Stimulated activated CD4-positive, alpha-beta T cell treated with anti-CD3 and anti-CD28 coated beads, Interleukin-1b, Interleukin-23, amount 100 ng/mL, for 24 hours (primary cell): Measurements from ENCODE around the gene SLC11A1.

ENCODE experiments used
- DNase-seq, 4 experiments: peaks; one replicate each; pipeline ENCODE4 v3.0.0-alpha.2; 2020; ENCODE audit warnings: low read depth in 4 of 4, low spot score in 1 of 4

SLC11A1 gene

DNA sequence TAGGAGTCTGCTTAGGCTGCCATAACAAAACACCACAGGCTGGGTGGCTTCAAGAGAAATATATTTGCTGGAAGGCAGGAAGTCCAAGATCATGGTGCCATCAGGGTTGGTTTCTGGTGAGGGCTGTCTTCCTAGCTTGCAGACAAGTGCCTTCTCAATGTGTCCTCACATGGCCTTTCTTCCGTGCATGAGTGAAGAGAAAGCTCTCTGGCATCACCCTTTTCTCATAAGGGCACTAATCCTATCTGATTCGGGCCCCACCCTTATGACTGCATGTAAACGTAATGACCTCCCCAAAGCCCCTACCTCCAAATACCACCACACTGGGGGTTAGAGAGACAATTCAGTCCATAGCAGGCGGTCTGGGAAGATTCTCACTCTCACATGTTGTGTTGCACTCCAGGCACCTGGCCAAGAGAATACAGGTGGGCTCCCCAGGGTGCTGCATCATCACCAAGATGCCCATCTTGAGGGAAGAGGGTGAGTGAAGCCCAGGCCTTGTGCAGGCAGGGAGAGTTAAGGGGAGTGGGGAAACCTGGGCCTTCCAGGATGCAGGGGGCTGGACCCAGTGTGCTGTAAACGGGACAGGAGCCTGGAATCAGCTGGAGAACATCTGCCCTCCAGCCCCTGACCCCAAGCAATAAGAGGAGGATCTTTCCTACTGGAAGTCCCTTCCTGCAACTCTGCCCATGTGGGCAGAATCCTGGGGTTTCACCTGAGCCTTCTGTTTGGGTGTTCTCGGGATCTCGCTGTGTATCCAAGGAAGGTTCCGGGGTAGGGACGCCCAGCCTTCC is 15.3 kb upstream of the SLC11A1 start:
- DNase-seq = no peak

DNA sequence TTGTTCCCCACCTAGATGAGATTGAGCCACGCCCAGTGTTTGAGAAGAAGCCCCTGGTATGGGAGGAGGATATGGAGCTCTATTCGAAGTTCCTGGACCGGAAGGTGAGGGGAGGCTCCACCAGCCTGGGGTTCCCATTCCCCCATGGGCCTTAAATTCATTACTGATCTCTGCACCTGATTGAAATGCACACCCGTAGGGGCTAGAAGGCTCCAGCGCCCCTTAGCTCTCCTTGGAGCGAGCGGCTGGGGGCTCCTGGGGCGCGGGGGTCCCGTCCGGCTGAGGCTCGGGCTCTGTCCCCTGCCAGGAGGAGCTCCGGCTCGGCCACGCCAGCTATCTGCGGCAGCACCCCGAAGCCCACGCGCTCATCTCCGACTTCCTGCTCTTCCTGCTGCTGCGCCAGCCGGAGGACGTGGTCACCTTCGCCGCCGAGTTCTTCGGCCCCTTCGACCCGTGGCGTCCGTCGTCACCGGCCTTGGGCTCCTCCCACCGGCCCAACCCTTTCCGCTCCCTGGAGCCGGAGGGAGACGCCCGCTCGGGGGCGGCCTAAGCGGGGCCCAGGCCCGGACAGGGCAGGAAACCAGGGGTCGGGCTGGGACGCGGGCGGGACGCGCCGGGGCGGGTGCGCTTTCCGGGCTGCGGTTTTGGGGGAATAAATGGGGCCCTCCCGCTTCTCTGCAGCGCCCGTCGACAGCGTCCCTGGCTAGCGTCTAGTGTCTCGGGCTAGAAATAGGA is 14.5 kb upstream of the SLC11A1 start:
- DNase-seq = peak; percentile 25 to 66 (median 32)

- DNase-seq = no peak
Observed at GRCh38 chr2:218368150-218368528, 13.9 kb upstream of the SLC11A1 start.

- DNase-seq = no peak
Observed at GRCh38 chr2:218368621-218369153, 13.4 kb upstream of the SLC11A1 start.

DNA sequence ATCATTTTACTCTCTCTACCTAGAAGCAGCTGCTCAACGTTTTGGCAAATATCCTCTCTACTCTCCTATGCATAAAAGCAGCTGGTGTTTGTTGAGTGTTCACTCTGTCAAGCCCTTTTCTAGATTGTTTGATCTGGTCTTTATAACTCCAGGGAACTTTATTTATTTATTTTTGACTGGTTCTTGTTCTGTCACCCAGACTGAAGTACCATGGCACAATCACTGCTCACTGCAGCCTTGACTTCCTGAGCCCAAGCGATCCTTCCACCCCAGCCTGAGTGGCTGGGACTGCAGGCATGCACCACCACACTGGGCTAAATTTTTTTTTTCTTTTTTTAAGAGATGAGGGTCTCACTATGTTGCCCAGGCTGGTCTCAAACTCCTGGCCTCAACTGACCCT is 12.7 kb upstream of the SLC11A1 start:
- DNase-seq = no peak

GRCh38 chr2:218370410-218371063 is 11.5 kb upstream of the SLC11A1 start:
- no peak for DNase-seq

GRCh38 chr2:218371983-218372350 is 10.1 kb upstream of the SLC11A1 start:
- no peak for DNase-seq

- DNase-seq = no peak
Observed at GRCh38 chr2:218374795-218375194, 7.3 kb upstream of the SLC11A1 start.

GRCh38 chr2:218375212-218375611 is 6.9 kb upstream of the SLC11A1 start:
- no peak for DNase-seq

DNA sequence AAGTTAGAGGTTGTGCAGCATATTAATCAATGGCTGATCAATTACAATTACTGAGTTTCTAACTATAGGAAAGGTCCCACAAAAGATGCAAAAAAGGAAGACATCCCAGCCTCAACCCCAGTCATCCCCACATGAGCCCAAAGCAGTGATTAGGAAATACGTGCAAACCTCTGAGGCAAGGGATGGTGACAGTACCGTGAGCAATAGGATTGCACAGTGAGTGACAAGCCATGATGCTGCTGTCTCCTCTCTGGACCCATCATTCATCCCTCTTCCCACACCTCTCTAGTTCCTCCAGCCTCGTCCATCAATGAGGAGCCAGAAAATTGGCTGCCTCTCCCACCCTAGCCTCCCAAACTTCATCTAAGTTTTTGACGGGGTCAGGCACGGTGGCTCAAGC is 4.0 kb upstream of the SLC11A1 start:
- no peak for DNase-seq

- no peak for DNase-seq
Observed at GRCh38 chr2:218382785-218383184, 712 bp downstream of the SLC11A1 start.

DNA sequence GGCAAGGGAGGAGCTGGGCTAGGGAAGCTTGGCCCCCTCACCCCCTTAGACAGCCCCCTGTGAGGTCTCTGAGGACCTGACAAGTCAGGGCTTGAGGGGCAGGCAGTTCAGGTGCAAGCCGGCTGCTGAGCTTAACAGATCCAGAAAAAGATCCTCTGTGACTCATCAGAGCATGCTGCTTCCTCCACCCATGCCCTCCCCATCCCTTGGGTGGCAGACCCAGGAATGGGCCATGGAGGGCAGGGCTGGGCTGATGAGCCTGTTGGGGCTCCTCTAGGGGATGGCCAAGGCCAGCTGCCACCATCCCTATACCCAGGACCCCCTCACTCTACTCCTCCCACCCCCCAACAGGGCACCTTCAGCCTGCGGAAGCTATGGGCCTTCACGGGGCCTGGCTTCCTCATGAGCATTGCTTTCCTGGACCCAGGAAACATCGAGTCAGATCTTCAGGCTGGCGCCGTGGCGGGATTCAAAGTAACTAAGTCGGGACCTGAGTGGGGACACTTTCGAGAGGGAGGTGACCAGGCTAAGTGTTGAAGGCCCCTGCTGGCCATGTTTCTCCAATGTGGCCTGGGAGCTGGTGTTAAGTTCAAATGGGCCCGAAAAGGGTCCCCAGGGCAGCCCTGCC is 1.9 kb downstream of the SLC11A1 start:
- DNase-seq = no peak

DNA sequence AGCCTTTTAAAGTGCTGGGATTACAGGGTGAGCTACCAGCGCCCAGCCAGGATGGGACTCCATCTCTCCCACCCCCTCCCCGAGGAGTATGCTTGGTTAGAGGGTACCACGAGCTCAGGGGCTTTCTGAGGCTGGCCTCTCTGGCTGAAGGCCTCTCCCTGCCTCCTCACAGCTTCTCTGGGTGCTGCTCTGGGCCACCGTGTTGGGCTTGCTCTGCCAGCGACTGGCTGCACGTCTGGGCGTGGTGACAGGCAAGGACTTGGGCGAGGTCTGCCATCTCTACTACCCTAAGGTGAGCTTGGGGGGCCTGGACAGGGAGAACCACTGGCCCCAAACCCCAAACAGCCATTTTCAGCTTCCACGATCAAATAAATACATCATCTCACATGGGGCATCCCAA is 2.9 kb downstream of the SLC11A1 start:
- DNase-seq = no peak

- no peak for DNase-seq
Observed at GRCh38 chr2:218386505-218387368, 4.7 kb downstream of the SLC11A1 start.

DNA sequence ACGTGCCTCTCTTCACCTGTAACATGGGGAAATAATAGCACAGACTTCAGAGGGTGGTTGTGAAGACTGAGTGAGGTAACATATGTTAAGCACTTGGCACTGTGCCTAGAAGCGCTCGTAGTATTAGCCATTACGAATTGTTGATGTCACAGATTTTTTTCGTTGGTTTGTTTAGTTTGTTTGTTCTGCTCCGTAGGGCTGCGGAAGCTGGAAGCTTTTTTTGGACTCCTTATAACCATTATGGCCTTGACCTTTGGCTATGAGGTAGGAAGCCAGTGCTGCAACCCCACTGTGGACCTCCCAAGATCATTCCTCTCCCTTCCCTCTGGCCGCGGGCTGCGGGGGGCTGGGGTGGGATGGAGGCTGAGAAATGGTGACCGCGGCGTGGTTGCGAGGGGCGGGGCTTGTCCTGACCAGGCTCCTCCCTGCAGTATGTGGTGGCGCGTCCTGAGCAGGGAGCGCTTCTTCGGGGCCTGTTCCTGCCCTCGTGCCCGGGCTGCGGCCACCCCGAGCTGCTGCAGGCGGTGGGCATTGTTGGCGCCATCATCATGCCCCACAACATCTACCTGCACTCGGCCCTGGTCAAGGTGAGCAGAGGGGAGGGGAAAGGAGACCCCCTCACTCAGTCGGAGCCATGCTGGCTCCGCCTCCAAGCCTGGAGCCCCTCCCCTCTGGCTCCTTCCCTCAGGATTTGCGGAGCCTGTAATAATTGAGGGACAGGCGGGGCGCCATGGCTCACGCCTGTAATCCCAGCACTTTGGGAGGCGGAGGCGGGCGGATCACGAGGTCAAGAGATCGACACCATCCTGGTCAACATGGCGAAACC is 5.5 kb downstream of the SLC11A1 start:
- no peak for DNase-seq

GRCh38 chr2:218389333-218390150 is 7.5 kb downstream of the SLC11A1 start:
- DNase-seq = no peak

DNA sequence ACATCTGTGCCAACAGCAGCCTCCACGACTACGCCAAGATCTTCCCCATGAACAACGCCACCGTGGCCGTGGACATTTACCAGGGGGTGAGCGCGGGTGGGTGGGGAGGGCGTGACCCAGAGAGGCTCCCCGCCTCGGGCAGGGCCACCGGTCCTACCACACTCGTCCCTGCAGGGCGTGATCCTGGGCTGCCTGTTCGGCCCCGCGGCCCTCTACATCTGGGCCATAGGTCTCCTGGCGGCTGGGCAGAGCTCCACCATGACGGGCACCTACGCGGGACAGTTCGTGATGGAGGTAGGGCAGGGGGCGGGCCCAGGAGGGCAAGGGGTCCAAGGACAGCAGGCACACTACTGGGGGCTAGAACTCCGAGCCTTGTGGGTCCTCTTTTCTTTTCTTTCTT is 9.1 kb downstream of the SLC11A1 start:
- DNase-seq = no peak

GRCh38 chr2:218392459-218392858 is 10.4 kb downstream of the SLC11A1 start:
- DNase-seq = no peak
